OCI-LY7 (cell line): ENCODE data around the gene KAT6B. TPM values are rescaled to one million over a fixed set of nuclear protein-coding genes. Genes with fewer than 3 reads are reported as not detected.

Experiments used
- BruUV-seq: library from RNA; stranded (reverse); fragments of 400-500 nt; replicated peaks from 2 replicates; lab custom pipeline; 2021; lab: Mats Ljungman, UMichigan
- CTCF ChIA-PET: fragments of 300-600 bp; sonication (Branson Sonifier 250); formaldehyde crosslinking; loops from one replicate; lab custom pipeline; 2022; ENCODE audit warnings: antibody characterized with exemption; ENCODE audit not compliant: unreplicated experiment; lab: Charles Lee
- POLR2A ChIA-PET: fragments of 300-600 bp; sonication (Branson Sonifier 250); formaldehyde crosslinking; loops from one replicate; lab custom pipeline; 2022; ENCODE audit warnings: antibody characterized with exemption; lab: Charles Lee
- DNase-seq: peaks from one replicate; pipeline ENCODE4 v3.0.0-alpha.2; 2015; ENCODE audit warnings: low spot score
- H2AFZ ChIP-seq: fragments of 200-600 bp; sonication (generic), shearing (Covaris generic); 2 replicates; pipeline ENCODE4 v1.6.1; 2014; ENCODE audit warnings: mild to moderate bottlenecking, antibody characterized with exemption, low read length, moderate library complexity
- H3K27ac ChIP-seq: fragments of 200-600 bp; sonication (generic); 2 replicates; pipeline ENCODE4 v1.5.1; 2014; ENCODE audit warnings: mixed run types, low read depth, mild to moderate bottlenecking, moderate library complexity, low read length, inconsistent platforms; ENCODE audit not compliant: poor library complexity, severe bottlenecking
- H3K36me3 ChIP-seq: fragments of 200-600 bp; sonication (generic); 2 replicates; pipeline ENCODE4 v1.6.1; 2014; ENCODE audit warnings: mild to moderate bottlenecking, antibody characterized with exemption, low read length, moderate library complexity, mixed read lengths; ENCODE audit not compliant: insufficient read depth
- H3K4me1 ChIP-seq: fragments of 200-600 bp; sonication (generic); 2 replicates; pipeline ENCODE4 v1.5.1; 2014; ENCODE audit warnings: mild to moderate bottlenecking, low read length; ENCODE audit not compliant: insufficient read depth, poor library complexity, severe bottlenecking
- H3K4me2 ChIP-seq: fragments of 200-600 bp; sonication (generic); 2 replicates; pipeline ENCODE4 v1.6.1; 2014; ENCODE audit warnings: mild to moderate bottlenecking, low read length
- H3K4me3 ChIP-seq: fragments of 200-600 bp; sonication (generic); 2 replicates; pipeline ENCODE4 v1.5.1; 2014; ENCODE audit warnings: mild to moderate bottlenecking, low read depth, low read length; ENCODE audit not compliant: poor library complexity, severe bottlenecking
- H3K79me2 ChIP-seq: fragments of 200-600 bp; sonication (generic); 2 replicates; pipeline ENCODE4 v1.6.1; 2016; ENCODE audit warnings: low read depth, mild to moderate bottlenecking, low read length, moderate library complexity, mixed read lengths; ENCODE audit not compliant: insufficient read depth
- H3K9me2 ChIP-seq: fragments of 200-600 bp; sonication (generic); 2 replicates; pipeline ENCODE4 v1.6.1; 2016; ENCODE audit warnings: mild to moderate bottlenecking, low read length, mixed read lengths; ENCODE audit not compliant: insufficient read depth
- H3K9me3 ChIP-seq: fragments of 200-600 bp; sonication (generic); 2 replicates; pipeline ENCODE4 v1.6.1; 2014; ENCODE audit warnings: mild to moderate bottlenecking, mixed run types, low read length, mixed read lengths
- H4K20me1 ChIP-seq: fragments of 200-600 bp; sonication (generic); 2 replicates; pipeline ENCODE4 v1.6.1; 2014; ENCODE audit warnings: mild to moderate bottlenecking, antibody characterized with exemption, low read length, moderate library complexity, mixed read lengths; ENCODE audit not compliant: insufficient read depth
- EZH2phosphoT487 ChIP-seq: fragments of 200-600 bp; sonication (generic); IDR thresholded peaks from 2 replicates; pipeline ENCODE4 v1.6.1; 2018; ENCODE audit warnings: low read depth, borderline replicate concordance, mild to moderate bottlenecking, mixed run types, antibody characterized with exemption, low read length, moderate library complexity, mixed read lengths
- intact Hi-C: fragments of 100-400 bp; cut with micrococcal nuclease; formaldehyde crosslinking; loops from one replicate; pipeline ENCODE4 v1.10.0; 2022; ENCODE audit not compliant: unreplicated experiment
- total RNA-seq, 2 experiments: library from RNA; depleted of rRNA in 1 of 2; stranded (reverse); fragments of >200 nt in 1 of 2; shearing (Covaris generic) in 1 of 2; gene quantifications; 2 replicates each; pipeline ENCODE4 v1.2.3, GENCODE V29; 2014 to 2022
- TF ChIP-seq, protein P1 (sequence below): fragments of 200-600 bp; sonication (generic); conservative IDR thresholded peaks from 2 replicates; pipeline ENCODE4 v1.5.1; 2014; ENCODE audit warnings: mild to moderate bottlenecking, antibody characterized with exemption, low read length, moderate library complexity, mixed read lengths

The KAT6B gene
- total RNA-seq, 2 experiments from 2014 or later, result 20.8 to 40.8 TPM

DNA sequence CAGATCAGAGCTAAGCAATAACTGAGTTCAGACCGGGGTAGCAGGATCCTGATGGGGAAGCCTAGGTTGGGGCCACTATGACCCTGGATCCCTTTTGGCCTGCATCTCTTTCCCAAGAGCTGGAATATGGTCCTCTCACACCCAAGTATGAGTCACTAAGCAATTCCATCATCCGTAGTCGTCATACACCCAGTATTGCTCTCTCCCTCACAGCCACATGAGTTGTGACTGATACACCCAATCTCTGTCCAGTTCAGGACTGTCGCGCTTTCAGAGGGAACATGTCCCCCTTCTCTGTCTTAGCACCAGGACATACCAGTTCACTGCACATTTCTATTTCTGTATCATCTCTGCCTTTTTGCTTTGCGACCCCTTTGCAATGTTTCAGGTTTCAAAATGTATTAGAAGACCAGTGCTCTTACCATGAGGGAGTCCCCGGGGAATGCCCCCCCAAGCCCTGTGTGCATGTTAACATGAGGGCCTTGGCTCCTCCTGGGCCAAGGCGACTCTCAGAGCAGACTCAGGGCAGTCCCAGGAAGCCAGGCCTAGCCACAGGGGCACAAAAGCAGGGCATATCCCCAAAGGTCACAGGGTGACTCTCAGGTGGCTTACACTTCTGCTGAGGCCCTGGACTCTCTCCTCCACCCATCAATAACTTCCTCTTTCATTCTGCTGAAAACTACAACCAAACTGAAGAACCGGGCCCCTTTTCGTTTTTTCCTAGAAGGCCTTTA, 209.7 kb downstream of the KAT6B start:
- no peaks in the 10 kb centered on the region for H3K36me3 ChIP-seq
- H3K4me3 ChIP-seq, result no peak overlapping the region
- ChIA-PET CTCF (no interaction called here), POLR2A (interaction anchor here (0.6 kb wide), 1 partner anchor 493 kb away, joined by 3 read pairs; no protein-coding TSS in a partner anchor)
- no peak overlapping the region for H3K27ac ChIP-seq
- H3K79me2 ChIP-seq, result no peaks in the 10 kb centered on the region
- no peak for DNase-seq
- H3K9me3 ChIP-seq, result no peaks in the 10 kb centered on the region
- no TSS peak for BruUV-seq
- H3K4me1 ChIP-seq, result peaks cover 6% of the 10 kb centered on the region
- H2AFZ ChIP-seq, result no peak overlapping the region
- TF ChIP-seq, protein P1, sequence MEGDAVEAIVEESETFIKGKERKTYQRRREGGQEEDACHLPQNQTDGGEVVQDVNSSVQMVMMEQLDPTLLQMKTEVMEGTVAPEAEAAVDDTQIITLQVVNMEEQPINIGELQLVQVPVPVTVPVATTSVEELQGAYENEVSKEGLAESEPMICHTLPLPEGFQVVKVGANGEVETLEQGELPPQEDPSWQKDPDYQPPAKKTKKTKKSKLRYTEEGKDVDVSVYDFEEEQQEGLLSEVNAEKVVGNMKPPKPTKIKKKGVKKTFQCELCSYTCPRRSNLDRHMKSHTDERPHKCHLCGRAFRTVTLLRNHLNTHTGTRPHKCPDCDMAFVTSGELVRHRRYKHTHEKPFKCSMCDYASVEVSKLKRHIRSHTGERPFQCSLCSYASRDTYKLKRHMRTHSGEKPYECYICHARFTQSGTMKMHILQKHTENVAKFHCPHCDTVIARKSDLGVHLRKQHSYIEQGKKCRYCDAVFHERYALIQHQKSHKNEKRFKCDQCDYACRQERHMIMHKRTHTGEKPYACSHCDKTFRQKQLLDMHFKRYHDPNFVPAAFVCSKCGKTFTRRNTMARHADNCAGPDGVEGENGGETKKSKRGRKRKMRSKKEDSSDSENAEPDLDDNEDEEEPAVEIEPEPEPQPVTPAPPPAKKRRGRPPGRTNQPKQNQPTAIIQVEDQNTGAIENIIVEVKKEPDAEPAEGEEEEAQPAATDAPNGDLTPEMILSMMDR, result no peak
- no peak for TF ChIP-seq EZH2phosphoT487
- no peak overlapping the region for H3K4me2 ChIP-seq
- intact Hi-C loops, result no loop called here
- no peaks in the 10 kb centered on the region for H4K20me1 ChIP-seq
- no peaks in the 10 kb centered on the region for H3K9me2 ChIP-seq

- no peaks in the 10 kb centered on the region for H3K79me2 ChIP-seq
- CTCF ChIA-PET, result no interaction called here
- TF ChIP-seq, protein P1, result no peak
- no peak for TF ChIP-seq EZH2phosphoT487
- H4K20me1 ChIP-seq, result no peaks in the 10 kb centered on the region
- intact Hi-C loops, result no loop called here
- H3K27ac ChIP-seq, result no peak overlapping the region
- POLR2A ChIA-PET, result no interaction called here
- H2AFZ ChIP-seq, result no peak overlapping the region
- DNase-seq, result no peak
- no peaks in the 10 kb centered on the region for H3K36me3 ChIP-seq
- no peak overlapping the region for H3K4me3 ChIP-seq
- no peaks in the 10 kb centered on the region for H3K9me2 ChIP-seq
- BruUV-seq, result no TSS peak
- H3K4me1 ChIP-seq, result peaks cover 5% of the 10 kb centered on the region
- no peaks in the 10 kb centered on the region for H3K9me3 ChIP-seq
- H3K4me2 ChIP-seq, result no peak overlapping the region
These were observed 211.1 kb downstream of the KAT6B start for GRCh38 chr10:75037171-75038153.
